Cardiac atrium fibroblast (primary cell): ENCODE data around the gene ABLIM2. TPM values are rescaled to one million over a fixed set of nuclear protein-coding genes. Genes with fewer than 3 reads are reported as not detected.

ENCODE experiments used
- total RNA-seq: library from RNA; depleted of rRNA; stranded (reverse); fragments of >200 nt; gene quantifications from 2 replicates; pipeline ENCODE4 v1.2.3, GENCODE V29; 2015

The ABLIM2 gene
- total RNA-seq: 0.32 and 1.1 TPM in 2 replicates

DNA sequence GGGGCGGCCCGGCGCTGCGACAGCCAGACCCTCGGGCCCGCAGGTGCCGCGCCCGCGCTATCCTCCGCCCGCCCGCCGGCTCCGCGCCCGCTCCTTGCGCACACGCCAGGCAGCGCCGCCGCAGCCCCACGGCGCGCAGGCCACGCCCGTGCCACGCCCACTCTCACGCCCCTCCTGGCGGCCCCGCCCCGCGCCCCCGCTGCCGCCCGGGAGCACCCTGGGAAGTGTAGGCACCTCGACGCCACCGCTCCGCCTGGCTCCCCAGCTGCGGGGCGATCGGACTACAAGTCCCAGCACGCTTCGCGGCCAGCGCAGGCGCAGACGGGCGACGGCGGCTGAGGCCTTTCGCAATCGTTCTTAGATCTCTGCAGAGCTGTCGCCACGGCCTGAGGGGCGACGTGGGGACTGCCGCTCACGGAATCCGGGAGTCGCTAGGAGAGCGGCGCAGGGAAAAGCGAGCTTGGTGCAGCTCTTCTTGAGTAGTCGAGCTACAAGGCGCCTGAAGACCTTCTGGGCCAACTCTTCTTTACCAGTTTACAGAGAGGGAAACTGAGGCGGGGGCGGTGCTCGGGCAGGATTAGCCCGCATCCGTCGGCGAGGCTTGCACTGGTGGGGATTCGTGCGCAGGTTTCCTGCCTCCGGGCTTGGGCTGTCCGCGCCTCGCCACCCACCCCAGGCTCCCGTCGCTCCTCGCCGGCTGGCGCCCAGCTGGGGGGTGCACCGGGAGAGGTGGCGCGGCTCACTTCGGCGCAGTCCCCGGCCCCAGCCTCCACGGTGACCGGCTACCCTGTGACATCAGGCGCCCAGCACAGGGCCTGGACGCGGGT lies at the start of gene ABLIM2:
ABLIM2 (minus strand) TSS at position 104 of the 827 bp plus-strand sequence. CDS start 124 bp downstream, outside the sequence.

DNA sequence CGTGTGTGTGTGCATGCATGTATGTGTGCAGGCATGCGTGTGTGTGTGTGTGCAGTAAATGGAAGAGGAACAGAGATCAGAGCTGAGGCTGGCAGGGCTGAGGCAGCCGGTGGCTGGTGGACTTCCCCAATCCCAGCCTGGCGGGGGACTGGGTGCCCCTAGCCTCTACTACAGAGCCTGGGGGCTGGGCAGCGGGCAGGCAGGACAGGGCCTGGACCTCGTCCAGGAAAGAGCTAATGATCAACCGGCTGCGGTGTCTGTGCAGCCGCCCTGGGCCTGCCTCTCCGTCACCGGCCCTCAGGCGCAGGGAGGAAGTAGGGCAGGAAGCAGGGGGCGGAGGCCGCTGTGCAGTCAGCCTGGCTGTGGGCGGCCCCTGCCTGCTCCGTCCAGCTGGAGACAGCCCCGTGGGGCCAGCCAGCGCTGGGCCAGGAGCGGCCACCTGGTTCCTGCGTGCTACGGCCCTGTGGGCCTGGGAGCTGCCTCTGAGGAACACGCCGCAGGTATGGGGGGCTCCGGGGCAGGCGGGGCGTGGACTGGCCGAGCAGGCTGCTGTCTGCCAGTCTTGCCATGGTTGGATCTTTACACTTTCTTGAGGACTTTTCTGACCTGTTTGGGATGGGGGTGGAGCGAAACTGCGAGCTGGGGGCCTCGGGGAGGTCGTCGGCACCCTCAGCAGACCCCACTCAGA lies 40.4 kb upstream of the ABLIM2 start, which contains the start of gene SH3TC1:
SH3TC1 (plus strand) TSS at position 385 of the 688 bp plus-strand sequence. CDS start 5,905 bp downstream, outside the sequence.

DNA sequence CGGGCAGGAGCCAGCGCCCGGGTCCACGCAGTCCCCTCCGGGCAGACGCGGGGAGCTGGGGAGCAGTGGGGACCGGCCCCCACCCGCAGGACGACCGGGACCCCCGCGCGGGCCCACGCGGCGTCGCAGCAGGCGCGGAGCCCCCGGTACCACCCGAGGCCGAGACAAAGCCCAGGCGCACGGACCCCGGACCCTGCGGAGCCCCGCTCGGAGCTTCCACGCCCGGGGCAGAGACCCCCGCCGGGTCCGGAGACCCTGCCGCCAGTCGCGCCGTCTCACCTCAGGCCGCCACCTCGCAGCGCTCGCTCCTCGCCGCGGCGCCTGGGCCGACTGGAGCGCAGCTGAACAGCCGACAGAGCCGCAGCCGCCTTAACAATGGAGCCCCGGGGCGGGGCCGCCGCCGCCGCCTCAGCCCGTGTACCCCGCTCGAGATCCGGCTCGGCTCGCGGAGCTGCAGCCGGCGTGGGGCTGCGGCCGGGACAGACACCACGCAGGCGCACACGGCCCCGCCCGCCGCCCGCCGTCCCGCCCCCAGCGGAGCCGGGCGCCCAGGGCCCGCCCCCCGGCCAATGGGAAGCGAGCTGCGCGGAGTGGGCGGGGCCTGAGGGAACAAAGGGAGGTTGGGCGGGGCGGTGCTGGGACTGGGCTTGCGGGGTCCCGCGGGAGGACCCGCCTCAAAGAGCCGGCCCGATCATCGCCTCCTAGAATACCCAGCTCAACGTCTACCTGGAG lies 219.1 kb downstream of the ABLIM2 start, which contains the start of gene AFAP1:
AFAP1 (minus strand) TSS at position 485 of the 732 bp plus-strand sequence. CDS start 67,783 bp downstream, outside the sequence.

Other genes starting within 250 kb of the ABLIM2 start
- 117 and 125 TPM in 2 replicates for gene AFAP1, start 219.0 kb downstream of the ABLIM2 start, total RNA-seq
- gene SH3TC1, start 40.5 kb upstream of the ABLIM2 start, total RNA-seq: 17.7 and 26.0 TPM in 2 replicates
- 14.6 and 20.6 TPM in 2 replicates for gene HTRA3, start 110.9 kb upstream of the ABLIM2 start, total RNA-seq